Measurements from ENCODE around the gene MARK2. TPM values are rescaled to one million over a fixed set of nuclear protein-coding genes. Genes with fewer than 3 reads are reported as not detected.

MARK2 gene
- total RNA-seq, 2 experiments from 2014 or later: 57.2 to 57.9 TPM

DNA sequence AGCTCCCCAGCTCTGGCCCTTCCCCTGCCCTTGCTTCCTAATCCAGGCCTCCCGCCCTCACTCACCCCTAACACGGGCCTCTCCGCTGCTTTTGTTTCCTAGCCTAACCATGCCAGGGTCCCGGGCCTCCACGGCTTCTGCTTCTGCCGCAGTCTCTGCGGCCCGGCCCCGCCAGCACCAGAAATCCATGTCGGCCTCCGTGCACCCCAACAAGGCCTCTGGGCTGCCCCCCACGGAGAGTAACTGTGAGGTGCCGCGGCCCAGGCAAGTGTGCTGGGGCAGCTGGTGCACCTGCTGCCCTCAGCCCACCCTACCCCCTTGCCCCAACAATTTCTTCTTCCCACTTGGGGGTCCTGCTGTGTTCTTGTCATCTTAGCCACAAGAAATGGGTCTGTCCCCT lies 65.0 kb downstream of the MARK2 start:
- ATAC-seq (no peak), DNase-seq (no peak)
- no peaks in the 10 kb centered on the region for H3K4me1 Mint-ChIP-seq
- no peaks in the 10 kb centered on the region for H3K9me3 Mint-ChIP-seq (ENCODE audit: low read depth)
- H3K36me3 Mint-ChIP-seq: peaks cover 37% of the 10 kb centered on the region
- H3K4me3 Mint-ChIP-seq: no peak overlapping the region
- H3K27ac Mint-ChIP-seq: no peak overlapping the region
- H3K27me3 Mint-ChIP-seq: no peaks in the 10 kb centered on the region
- CTCF ChIA-PET: interaction anchor here (1.6 to 3.8 kb wide), 2 partner anchors 67 to 136 kb away, joined by 3 to 14 read pairs; no protein-coding TSS in a partner anchor

DNA sequence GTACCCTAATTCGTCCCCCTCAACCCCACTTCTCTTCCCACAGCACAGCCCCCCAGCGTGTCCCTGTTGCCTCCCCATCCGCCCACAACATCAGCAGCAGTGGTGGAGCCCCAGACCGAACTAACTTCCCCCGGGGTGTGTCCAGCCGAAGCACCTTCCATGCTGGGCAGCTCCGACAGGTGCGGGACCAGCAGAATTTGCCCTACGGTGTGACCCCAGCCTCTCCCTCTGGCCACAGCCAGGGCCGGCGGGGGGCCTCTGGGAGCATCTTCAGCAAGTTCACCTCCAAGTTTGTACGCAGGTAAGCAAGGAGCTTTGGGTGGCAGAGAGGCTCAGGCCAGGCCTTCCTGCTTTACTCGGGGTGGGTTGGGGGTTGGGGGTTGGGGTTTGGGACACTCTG lies 65.8 kb downstream of the MARK2 start:
- Mint-ChIP-seq H3K36me3 (peaks cover 32% of the 10 kb centered on the region), H3K4me1 (no peaks in the 10 kb centered on the region), H3K27ac (no peak overlapping the region), H3K9me3 (ENCODE audit: low read depth) (no peaks in the 10 kb centered on the region), H3K27me3 (no peaks in the 10 kb centered on the region), H3K4me3 (no peak overlapping the region)
- DNase-seq (no peak), ATAC-seq (no peak)
- CTCF ChIA-PET: interaction anchor here (3.8 kb wide), 1 partner anchor 67 kb away, joined by 14 read pairs; no protein-coding TSS in a partner anchor

DNA sequence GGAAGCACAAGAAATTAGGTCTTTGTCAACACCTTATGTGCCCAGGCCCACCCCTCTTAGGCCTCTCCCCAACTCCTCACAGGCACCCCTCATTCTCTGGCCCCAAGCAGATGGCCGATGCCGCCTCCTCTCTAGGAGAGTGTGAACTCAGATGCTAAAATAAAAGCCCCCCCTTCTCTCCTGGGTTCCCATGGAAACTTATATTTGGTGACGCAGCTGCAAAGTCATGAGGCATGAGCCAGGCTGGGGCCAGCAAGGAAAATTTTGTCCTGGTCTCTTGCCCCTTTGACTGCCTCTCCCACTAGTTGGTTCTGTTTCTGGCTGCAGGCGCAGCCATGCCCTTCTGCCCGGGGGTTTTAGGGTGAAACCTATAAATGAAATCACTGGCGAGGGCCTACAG lies 66.3 kb downstream of the MARK2 start:
- Mint-ChIP-seq H3K36me3 (peaks cover 33% of the 10 kb centered on the region), H3K27ac (no peak overlapping the region), H3K27me3 (no peaks in the 10 kb centered on the region), H3K9me3 (ENCODE audit: low read depth) (no peaks in the 10 kb centered on the region), H3K4me3 (no peak overlapping the region), H3K4me1 (no peaks in the 10 kb centered on the region)
- ATAC-seq (no peak), DNase-seq (no peak)
- CTCF ChIA-PET: interaction anchor here (3.8 kb wide), 1 partner anchor 68 kb away, joined by 14 read pairs; no protein-coding TSS in a partner anchor

DNA sequence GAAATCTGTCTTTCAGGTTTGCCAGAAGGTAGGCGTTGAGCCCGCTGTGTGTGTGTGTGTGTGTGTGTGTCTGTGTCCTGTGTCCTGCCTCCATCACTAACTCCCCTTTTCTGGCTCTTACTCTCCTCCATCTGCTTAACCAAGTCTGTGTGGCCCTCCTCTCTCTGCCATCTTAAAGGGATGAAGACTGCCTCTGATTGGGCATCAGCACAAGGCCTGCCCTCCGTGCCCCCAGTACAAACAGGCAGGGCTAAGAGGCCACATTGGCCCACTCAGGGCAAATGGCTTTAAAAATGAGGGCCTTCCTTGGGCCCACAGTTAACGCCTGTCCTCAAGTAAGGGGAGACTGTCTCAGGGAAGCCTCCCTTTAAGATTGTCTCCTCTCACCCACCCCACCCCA lies 67.2 kb downstream of the MARK2 start:
- Mint-ChIP-seq H3K9me3 (ENCODE audit: low read depth) (no peaks in the 10 kb centered on the region), H3K27ac (no peak overlapping the region), H3K4me3 (no peak overlapping the region), H3K27me3 (no peaks in the 10 kb centered on the region), H3K36me3 (peaks cover 25% of the 10 kb centered on the region), H3K4me1 (no peaks in the 10 kb centered on the region)
- CTCF ChIA-PET: interaction anchor here (0.6 to 1.9 kb wide), 13 partner anchors 10 to 138 kb away, joined by 3 to 36 read pairs (median 5); partner anchors contain the start of genes MARK2 and ZFTA
- DNase-seq: no peak
- no peak for ATAC-seq

DNA sequence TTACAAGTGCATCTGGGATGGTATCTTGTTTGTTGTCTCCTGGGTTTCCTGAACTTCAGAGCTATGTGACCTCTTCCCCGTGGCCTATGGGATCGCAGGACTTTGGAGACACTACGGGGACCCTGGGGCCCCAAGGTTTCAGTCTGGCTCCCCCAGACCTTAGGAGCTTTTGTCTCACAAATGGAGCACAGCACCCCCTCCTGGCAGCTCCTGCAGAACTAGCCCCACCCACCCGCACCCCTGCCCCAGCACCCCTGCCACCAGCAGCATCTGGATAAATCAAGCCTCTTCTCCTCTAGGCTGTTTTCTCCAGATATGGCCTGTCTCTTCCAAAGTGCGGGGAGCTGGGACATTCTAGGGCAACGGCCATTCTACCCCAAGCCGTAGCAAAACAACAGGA lies 67.7 kb downstream of the MARK2 start:
- no peak overlapping the region for H3K4me3 Mint-ChIP-seq
- no peaks in the 10 kb centered on the region for H3K27me3 Mint-ChIP-seq
- ATAC-seq: peak; percentile 44
- no peaks in the 10 kb centered on the region for H3K9me3 Mint-ChIP-seq (ENCODE audit: low read depth)
- H3K27ac Mint-ChIP-seq: no peak overlapping the region
- CTCF ChIA-PET: interaction anchor here (0.6 to 1.9 kb wide), 15 partner anchors 9 to 138 kb away, joined by 3 to 36 read pairs (median 3); partner anchors contain the start of genes MARK2 and ZFTA
- no peaks in the 10 kb centered on the region for H3K4me1 Mint-ChIP-seq
- DNase-seq: peak; percentile 55
- H3K36me3 Mint-ChIP-seq: peaks cover 21% of the 10 kb centered on the region

DNA sequence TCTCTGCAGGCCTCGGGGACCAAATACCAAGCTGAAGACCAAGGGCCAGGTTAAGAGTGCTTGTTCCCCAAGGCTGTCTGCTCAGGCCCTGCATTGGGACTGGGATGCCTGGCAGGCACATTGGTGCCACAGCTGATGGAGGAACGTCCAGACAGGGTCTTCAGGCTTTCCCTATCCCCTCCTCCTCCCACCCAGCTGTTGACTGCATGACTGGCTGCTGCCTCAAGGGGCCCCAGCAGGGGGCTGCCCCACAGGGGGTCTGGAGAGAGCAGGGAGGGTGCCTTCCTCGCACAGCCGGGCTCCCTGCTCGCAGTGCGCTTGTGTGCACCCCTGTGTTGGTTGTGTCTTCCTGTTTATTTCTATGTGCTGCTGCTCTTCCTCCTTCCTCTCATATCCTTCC lies 68.2 kb downstream of the MARK2 start:
- Mint-ChIP-seq H3K4me1 (no peaks in the 10 kb centered on the region), H3K27ac (no peak overlapping the region), H3K27me3 (no peaks in the 10 kb centered on the region), H3K36me3 (peaks cover 18% of the 10 kb centered on the region), H3K9me3 (ENCODE audit: low read depth) (no peaks in the 10 kb centered on the region), H3K4me3 (no peak overlapping the region)
- ATAC-seq (no peak), DNase-seq (no peak)
- CTCF ChIA-PET: interaction anchor here (0.7 to 1.9 kb wide), 14 partner anchors 9 to 139 kb away, joined by 3 to 36 read pairs (median 4); partner anchors contain the start of genes MARK2 and ZFTA

DNA sequence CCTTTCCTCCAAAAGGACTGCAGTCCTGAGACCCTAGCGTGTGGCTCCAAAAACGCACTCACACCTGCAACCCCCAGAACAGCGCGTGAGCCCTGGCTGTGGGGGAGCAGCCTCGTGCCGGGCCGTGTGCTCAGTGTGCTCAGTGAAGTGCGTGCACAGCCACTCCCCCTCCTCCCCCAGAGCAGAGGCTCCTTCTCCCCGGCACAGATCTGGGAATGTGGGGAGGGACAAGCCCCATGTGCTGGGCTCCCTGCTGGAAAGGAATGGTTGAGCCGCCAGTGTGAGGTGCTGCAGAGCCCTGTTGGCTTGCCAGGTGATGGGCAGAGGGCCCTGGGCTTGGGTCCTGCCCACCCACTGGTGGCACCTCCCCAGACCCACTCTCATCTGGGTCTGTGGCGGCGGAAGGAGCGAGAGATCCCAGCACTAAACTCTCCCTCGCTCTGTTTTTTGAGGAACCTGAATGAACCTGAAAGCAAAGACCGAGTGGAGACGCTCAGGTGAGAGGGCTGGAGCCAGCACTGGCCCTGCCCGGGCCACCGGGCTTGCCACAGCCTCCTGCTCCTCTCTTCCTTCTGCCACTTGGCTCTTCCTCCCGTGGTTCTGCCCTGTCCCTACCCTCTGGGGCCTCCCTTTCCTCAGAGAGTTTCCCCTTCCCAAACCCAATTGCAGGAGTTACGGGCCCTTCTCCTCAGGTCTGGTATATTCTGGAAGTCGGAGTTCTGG lies 69.1 kb downstream of the MARK2 start:
- peaks cover 15% of the 10 kb centered on the region for H3K36me3 Mint-ChIP-seq
- H3K27ac Mint-ChIP-seq: no peak overlapping the region
- H3K27me3 Mint-ChIP-seq: no peaks in the 10 kb centered on the region
- DNase-seq (no peak), ATAC-seq (no peak)
- H3K4me3 Mint-ChIP-seq: no peak overlapping the region
- no peaks in the 10 kb centered on the region for H3K4me1 Mint-ChIP-seq
- H3K9me3 Mint-ChIP-seq (ENCODE audit: low read depth): no peaks in the 10 kb centered on the region
- CTCF ChIA-PET: interaction anchor here (1.9 kb wide), 1 partner anchor 69 kb away, joined by 36 read pairs; the partner anchor contains the start of gene MARK2

DNA sequence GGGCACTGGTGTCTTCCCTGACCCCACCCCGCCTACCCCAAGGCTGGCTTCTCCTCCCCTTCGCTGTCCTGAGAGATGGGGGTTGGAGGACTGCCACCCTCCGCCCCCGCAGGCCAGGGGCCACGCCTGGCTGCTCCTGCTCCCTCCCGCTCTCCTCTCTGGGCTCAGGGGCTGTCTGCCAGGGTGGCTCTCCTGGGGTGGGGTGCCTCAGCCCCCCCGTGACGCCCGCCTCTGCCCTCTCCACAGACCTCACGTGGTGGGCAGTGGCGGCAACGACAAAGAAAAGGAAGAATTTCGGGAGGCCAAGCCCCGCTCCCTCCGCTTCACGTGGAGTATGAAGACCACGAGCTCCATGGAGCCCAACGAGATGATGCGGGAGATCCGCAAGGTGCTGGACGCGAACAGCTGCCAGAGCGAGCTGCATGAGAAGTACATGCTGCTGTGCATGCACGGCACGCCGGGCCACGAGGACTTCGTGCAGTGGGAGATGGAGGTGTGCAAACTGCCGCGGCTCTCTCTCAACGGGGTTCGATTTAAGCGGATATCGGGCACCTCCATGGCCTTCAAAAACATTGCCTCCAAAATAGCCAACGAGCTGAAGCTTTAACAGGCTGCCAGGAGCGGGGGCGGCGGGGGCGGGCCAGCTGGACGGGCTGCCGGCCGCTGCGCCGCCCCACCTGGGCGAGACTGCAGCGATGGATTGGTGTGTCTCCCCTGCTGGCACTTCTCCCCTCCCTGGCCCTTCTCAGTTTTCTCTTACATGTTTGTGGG lies 69.9 kb downstream of the MARK2 start:
- DNase-seq: no peak
- H3K27ac Mint-ChIP-seq: no peak overlapping the region
- peaks cover 7% of the 10 kb centered on the region for H3K36me3 Mint-ChIP-seq
- no peaks in the 10 kb centered on the region for H3K27me3 Mint-ChIP-seq
- no peaks in the 10 kb centered on the region for H3K4me1 Mint-ChIP-seq
- no peak for ATAC-seq
- no peaks in the 10 kb centered on the region for H3K9me3 Mint-ChIP-seq (ENCODE audit: low read depth)
- H3K4me3 Mint-ChIP-seq: no peak overlapping the region
- CTCF ChIA-PET: interaction anchor here (1.8 kb wide), 1 partner anchor 71 kb away, joined by 8 read pairs; no protein-coding TSS in a partner anchor

DNA sequence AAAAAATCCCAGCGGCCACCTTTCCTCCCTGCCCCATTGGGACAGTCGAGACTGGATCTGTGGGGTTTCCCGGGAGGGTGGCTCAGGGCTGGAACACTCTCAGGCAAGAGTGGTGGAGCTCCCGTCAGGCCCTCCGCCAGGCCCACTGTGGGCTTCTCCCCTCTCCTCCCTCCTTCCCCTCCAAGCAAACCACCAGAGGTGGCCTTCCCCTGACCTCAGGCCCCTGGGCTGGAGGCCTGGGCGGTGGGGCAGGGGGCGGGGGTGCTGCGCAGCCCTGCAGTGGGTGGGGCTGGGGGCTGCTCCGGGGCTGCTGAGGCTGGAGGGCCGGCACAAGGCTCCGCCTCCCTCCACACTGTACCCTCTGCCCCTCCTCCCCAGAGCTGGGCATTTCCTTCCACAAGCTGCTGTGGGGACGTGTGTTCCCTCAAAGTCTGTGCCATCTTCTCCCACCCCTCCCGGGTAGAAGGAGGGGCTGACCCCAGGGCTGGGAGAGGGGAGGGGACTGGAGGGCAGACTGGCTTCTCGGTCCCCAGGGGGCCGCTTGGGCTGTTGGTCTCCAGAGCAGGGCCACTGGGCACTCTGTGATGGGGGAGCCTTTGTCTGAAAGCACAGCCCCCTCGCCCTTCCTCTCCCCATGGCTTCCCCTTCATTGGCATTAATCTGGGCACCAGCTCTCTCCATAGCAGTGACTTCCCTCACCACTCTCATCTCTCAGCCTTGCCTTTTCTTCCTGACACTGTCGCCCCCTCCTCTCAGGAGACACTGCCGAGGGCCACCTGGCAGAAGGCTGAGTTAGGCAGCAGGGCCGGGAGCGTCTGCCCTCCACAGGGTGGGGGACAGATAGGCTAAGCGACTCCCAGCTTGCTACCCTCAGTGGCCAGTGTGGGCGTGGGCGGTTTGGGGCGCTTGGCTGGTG lies 70.9 kb downstream of the MARK2 start:
- H3K9me3 Mint-ChIP-seq (ENCODE audit: low read depth): no peaks in the 10 kb centered on the region
- H3K36me3 Mint-ChIP-seq: peaks cover 4% of the 10 kb centered on the region
- ATAC-seq (no peak), DNase-seq (no peak)
- H3K27me3 Mint-ChIP-seq: no peaks in the 10 kb centered on the region
- no peaks in the 10 kb centered on the region for H3K4me1 Mint-ChIP-seq
- no peak overlapping the region for H3K27ac Mint-ChIP-seq
- no peak overlapping the region for H3K4me3 Mint-ChIP-seq
- CTCF ChIA-PET: interaction anchor here (1.8 kb wide), 1 partner anchor 72 kb away, joined by 8 read pairs; no protein-coding TSS in a partner anchor

DNA sequence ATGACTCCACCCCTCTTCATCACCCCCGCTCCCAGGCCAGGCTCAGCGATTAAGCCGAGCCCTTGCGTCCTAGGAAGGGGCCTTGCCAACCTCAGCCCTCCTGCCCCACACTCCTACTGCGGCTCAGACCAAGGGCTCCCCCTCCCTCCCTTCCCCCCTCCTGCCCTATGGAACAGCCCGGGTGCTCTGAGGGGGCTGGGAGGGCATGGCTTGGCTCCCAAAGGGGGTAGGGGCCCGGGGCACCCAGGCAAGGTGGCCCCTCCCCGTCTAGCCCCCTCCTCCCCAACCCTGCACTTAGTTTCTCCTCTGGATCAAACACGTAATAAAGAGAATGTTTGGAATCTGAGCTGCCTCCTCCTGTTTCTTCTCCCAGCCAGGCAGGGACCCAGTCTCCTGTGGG lies 71.8 kb downstream of the MARK2 start:
- CTCF ChIA-PET: no interaction called here
- peaks cover 4% of the 10 kb centered on the region for H3K36me3 Mint-ChIP-seq
- DNase-seq: no peak
- no peak for ATAC-seq
- no peak overlapping the region for H3K27ac Mint-ChIP-seq
- H3K4me3 Mint-ChIP-seq: no peak overlapping the region
- no peaks in the 10 kb centered on the region for H3K9me3 Mint-ChIP-seq (ENCODE audit: low read depth)
- H3K27me3 Mint-ChIP-seq: peaks cover 3% of the 10 kb centered on the region
- H3K4me1 Mint-ChIP-seq: no peaks in the 10 kb centered on the region

DNA sequence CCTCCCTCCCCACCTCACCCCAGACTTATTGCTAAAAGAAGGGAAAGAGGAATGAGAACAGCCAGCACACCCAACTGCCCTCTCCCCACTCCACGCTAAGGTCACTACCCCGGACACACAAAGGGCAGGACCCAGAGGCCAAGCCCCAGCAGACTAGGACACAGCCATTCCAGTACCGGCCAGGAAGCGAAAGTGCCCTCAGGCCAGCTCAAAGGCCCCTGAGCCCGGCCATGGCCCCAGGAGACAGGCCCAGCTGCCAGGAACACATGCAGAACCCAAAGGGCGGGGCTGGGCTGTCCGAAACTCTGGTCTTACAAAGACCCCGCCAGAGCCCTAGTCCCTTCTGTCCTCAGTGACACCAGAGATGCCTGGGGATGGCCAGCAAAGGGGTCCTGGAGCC lies 72.5 kb downstream of the MARK2 start:
- H3K9me3 Mint-ChIP-seq (ENCODE audit: low read depth): no peaks in the 10 kb centered on the region
- no peak overlapping the region for H3K27ac Mint-ChIP-seq
- CTCF ChIA-PET: no interaction called here
- H3K4me1 Mint-ChIP-seq: peaks cover 3% of the 10 kb centered on the region
- ATAC-seq: no peak
- no peak overlapping the region for H3K4me3 Mint-ChIP-seq
- H3K27me3 Mint-ChIP-seq: peaks cover 3% of the 10 kb centered on the region
- H3K36me3 Mint-ChIP-seq: peaks cover 4% of the 10 kb centered on the region
- DNase-seq: no peak

DNA sequence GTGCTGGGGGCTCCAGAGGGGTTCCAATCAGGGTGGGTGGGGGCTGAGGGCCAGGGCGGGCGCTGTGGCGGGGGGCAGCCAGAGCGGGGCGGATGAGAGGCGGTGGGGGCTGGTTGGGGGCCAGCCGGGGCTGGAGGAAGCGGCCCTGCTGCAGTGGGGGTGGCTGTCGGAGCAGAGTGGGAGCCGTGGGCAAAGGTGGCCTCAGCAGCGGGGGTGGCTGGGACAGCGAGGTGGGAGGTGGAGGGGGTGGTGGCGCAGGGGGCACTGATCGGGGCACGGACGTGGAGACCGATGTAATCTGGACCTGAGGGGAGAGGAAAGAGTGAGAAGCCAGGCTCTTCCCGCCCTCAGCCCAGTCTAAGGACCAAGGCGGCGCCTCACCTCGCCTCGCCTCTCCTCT lies 73.0 kb downstream of the MARK2 start:
- H3K4me1 Mint-ChIP-seq: peaks cover 4% of the 10 kb centered on the region
- H3K36me3 Mint-ChIP-seq: peaks cover 4% of the 10 kb centered on the region
- H3K27ac Mint-ChIP-seq: no peak overlapping the region
- no peak for DNase-seq
- no peak for ATAC-seq
- CTCF ChIA-PET: no interaction called here
- no peaks in the 10 kb centered on the region for H3K9me3 Mint-ChIP-seq (ENCODE audit: low read depth)
- H3K4me3 Mint-ChIP-seq: no peak overlapping the region
- H3K27me3 Mint-ChIP-seq: peaks cover 3% of the 10 kb centered on the region

DNA sequence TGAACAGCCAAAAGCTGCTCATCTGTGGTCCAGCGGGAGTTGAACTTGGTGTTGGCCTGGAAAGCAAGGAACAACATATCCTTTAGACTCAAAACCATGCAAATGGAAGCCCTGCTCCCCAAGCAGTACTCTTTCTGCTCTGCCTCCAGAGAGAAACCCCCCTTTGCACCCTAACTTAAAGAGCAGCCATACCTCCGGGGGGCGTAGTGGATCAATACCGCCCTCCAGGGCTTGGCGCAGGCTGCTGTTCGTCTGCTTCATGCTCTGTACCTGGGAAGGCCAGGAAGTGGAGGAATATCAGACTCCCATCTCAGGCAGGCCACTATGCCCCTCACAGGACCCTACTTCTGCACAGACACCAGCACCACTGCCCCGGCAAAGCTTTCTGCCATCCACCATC lies 73.8 kb downstream of the MARK2 start:
- no peaks in the 10 kb centered on the region for H3K9me3 Mint-ChIP-seq (ENCODE audit: low read depth)
- peaks cover 4% of the 10 kb centered on the region for H3K36me3 Mint-ChIP-seq
- no peak for ATAC-seq
- H3K4me1 Mint-ChIP-seq: peaks cover 6% of the 10 kb centered on the region
- H3K27me3 Mint-ChIP-seq: peaks cover 3% of the 10 kb centered on the region
- H3K4me3 Mint-ChIP-seq: no peak overlapping the region
- H3K27ac Mint-ChIP-seq: no peak overlapping the region
- DNase-seq: no peak
- CTCF ChIA-PET: interaction anchor here (0.6 to 1.7 kb wide), 2 partner anchors 33 to 35 kb away, joined by 3 to 4 read pairs; no protein-coding TSS in a partner anchor

All from activated CD8-positive, alpha-beta memory T cell treated with anti-CD3 and anti-CD28 coated beads, Interleukin-2, amount 10 ng/mL, durations not matched to agents 7 days and 5 days (primary cell).